IPS-18c (cell line): Measurements from ENCODE around the gene TERF2IP.
A peak's percentile ranks its signal among the peaks of the same experiment; 100 is the strongest.

Experiments used
- H3K4me3 ChIP-seq: 2 replicates; pipeline ENCODE4 v1.7.0; 2013; ENCODE audit warnings: low read depth, mild to moderate bottlenecking, low read length, moderate library complexity; ENCODE audit not compliant: insufficient read depth
- H3K9me3 ChIP-seq: one replicate; pipeline ENCODE4 v1.6.1; 2013; ENCODE audit warnings: mild to moderate bottlenecking, low read length, moderate library complexity; ENCODE audit not compliant: control insufficient read depth, insufficient read depth

TERF2IP gene, protein sequence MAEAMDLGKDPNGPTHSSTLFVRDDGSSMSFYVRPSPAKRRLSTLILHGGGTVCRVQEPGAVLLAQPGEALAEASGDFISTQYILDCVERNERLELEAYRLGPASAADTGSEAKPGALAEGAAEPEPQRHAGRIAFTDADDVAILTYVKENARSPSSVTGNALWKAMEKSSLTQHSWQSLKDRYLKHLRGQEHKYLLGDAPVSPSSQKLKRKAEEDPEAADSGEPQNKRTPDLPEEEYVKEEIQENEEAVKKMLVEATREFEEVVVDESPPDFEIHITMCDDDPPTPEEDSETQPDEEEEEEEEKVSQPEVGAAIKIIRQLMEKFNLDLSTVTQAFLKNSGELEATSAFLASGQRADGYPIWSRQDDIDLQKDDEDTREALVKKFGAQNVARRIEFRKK

DNA sequence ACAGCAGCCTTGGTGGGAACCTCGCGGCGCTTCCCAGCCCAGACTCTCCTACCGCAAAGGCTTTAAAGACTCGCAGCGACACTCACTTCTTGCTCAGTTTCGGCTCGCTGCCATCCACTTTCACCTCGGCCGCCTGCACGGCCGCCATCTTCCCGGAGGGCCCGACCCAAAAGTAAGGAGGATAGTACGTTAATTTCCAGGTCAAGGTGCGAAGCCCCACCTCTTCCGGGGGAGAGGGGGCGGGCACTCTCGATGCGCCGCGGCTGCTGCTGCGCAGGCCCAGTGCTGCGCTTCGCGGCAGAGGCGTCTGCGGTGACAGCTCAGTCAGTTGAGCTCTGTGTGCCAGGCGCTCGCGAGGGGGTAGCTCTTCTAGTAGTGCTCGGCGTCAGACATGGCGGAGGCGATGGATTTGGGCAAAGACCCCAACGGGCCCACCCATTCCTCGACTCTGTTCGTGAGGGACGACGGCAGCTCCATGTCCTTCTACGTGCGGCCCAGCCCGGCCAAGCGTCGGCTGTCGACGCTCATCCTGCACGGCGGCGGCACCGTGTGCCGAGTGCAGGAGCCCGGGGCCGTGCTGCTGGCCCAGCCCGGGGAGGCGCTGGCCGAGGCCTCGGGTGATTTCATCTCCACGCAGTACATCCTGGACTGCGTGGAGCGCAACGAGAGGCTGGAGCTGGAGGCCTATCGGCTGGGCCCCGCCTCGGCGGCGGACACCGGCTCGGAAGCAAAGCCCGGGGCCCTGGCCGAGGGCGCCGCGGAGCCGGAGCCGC, at the start of gene TERF2IP, which contains the start of gene KARS1:
Gene TERF2IP, plus strand, starts transcription at position 282 of the 773 bp plus-strand sequence. Its CDS starts 110 bp downstream, at position 392.
Gene KARS1, minus strand, starts transcription at position 174 of the 773 bp plus-strand sequence. Its CDS starts 26 bp downstream, at position 148.
- Histone ChIP-seq H3K4me3 (peak within 1 kb of the TSS; percentile 98), H3K9me3 (no peaks in the 10 kb centered on the region)

- Histone ChIP-seq H3K4me3 (no peak overlapping the region), H3K9me3 (no peaks in the 10 kb centered on the region)
Measured at GRCh38 chr16:75599452-75600277, 47.9 kb upstream of the TERF2IP start.

DNA sequence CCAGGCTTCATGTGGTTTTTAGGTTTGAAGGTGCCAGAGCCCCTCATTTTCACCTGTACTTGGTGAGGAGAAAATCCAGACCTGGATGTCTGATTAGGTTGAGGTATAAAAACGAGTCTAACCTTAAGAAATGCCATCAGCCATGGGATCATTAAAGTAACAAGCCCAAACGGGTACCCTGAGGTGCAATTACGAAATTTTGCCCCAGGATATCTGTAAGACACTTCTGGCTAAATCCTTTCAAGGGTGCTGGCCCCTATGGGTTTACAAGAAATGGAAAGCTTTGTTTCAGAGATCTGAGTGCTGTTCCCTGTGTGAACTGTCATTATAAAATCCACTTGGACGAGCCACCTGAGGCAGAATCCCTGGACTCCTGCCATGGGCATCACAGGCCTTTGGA, 44.3 kb upstream of the TERF2IP start:
- Histone ChIP-seq H3K4me3 (no peak overlapping the region), H3K9me3 (no peaks in the 10 kb centered on the region)

DNA sequence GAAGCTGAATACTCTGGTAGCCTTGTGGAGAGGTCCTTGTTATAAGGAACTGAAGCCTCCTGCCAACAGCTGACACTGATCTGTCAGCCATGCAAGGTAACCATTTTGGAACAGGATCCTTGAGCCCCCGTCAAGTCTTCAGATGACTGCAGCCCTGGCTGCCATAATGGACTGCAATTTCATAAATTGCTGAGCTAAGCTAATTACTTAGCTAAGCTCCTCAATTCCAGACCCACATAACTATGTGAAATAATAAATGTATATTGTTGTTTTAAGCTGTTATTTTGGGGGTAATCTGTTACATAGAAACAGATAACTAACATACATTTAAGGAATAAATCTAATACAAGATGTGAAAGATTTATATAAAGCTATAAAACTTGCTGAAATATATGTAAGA, 41.1 kb upstream of the TERF2IP start:
- Histone ChIP-seq H3K9me3 (no peaks in the 10 kb centered on the region), H3K4me3 (no peak overlapping the region)

- H3K4me3 ChIP-seq: no peak overlapping the region
- H3K9me3 ChIP-seq: no peaks in the 10 kb centered on the region
Measured at GRCh38 chr16:75614066-75614897, 33.3 kb upstream of the TERF2IP start.

DNA sequence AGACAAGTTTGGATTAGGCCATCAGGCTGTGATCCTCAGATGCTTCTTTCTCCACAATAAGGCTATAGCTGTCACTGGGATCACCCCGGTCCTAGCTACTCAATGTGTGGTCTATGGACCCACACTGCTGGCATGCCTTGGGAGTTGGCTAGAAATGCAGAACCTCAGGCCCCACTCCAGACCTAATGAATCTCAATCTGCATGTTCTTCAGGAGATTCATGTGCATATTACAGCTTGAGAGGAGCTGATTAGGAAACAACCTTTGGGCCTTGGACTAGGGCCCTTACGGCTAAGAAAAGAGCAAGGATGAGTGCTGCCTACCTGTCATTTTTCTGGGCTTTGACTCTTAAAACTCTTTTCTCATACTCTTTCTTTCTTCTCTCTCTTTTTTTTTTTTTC, 32.0 kb upstream of the TERF2IP start:
- Histone ChIP-seq H3K4me3 (no peak overlapping the region), H3K9me3 (no peaks in the 10 kb centered on the region)

GRCh38 chr16:75616521-75617010, 31.0 kb upstream of the TERF2IP start:
- Histone ChIP-seq H3K9me3 (no peaks in the 10 kb centered on the region), H3K4me3 (no peak overlapping the region)

DNA sequence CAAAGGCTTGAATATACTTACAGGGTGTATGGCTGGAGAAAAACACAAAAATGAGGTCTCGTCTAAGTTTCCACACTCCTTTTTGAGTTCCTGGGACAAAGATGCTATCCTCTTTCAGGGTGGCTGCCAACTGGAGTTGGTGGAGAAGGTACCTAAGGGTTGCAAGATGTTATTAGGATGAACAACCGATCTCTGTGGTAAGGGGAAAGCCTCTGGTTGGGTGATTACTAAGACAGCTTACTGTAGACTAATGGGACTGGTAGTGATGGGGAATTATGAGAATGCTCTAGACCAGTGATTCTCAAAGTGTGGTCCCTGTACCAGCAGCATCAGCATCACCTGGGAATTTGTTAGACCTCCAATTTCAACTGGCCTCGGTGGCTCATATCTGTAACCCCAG, 30.5 kb upstream of the TERF2IP start:
- Histone ChIP-seq H3K4me3 (no peak overlapping the region), H3K9me3 (no peaks in the 10 kb centered on the region)

DNA sequence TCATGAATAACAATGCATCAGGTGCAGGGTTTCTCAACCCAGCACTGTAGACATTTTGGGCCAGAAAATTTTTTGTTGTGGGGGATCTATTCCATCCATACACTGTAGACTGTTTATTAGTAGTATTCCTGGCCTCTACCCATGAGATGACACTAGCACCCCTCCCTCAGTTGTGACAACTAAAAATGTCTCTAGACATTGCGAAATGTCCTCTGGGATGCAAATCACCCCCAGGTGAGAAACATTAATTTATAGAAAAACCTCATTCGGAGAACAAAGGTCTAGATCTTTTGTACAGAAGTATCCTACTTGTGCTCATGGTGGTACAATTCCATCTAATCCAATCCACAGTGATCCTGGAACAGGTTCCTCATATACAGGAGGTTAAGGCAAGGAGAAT, 28.8 kb upstream of the TERF2IP start:
- no peaks in the 10 kb centered on the region for H3K9me3 ChIP-seq
- no peak overlapping the region for H3K4me3 ChIP-seq

- no peak overlapping the region for H3K4me3 ChIP-seq
Measured at GRCh38 chr16:75620326-75621169, 27.0 kb upstream of the TERF2IP start.

GRCh38 chr16:75621170-75621477, 26.4 kb upstream of the TERF2IP start:
- Histone ChIP-seq H3K9me3 (no peaks in the 10 kb centered on the region), H3K4me3 (no peak overlapping the region)

More at GRCh38 chr16:75620326-75621169, 27.0 kb upstream of the TERF2IP start:
- H3K9me3 ChIP-seq: no peaks in the 10 kb centered on the region

GRCh38 chr16:75622761-75623605, 24.6 kb upstream of the TERF2IP start, which contains the start of gene ADAT1:
ADAT1 (minus strand) TSS chr16:75623281; CDS start chr16:75620799, 2,482 bp downstream.
- H3K9me3 ChIP-seq: no peaks in the 10 kb centered on the region
- peak within 1 kb of the TSS; percentile 77 for H3K4me3 ChIP-seq

DNA sequence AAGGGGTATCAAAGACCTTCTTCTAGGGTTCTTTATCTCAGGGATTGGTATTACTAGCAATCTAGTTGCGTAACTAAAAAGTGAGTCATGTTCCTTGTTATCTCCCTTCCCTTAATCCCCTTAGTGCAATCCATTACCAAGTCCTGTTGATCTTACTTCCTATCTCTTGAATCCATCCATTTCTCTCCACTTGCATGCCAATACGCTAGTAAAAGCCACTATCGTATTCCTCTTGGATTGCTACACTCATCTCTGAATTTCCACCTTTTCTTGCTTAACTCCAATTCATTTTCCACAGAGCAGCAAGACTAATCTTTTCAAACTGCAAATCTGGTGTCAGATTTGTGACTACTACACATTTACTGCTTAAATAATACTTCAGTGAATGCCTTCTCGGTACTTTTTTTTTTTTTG, 22.6 kb upstream of the TERF2IP start:
- no peak overlapping the region for H3K4me3 ChIP-seq
- H3K9me3 ChIP-seq: no peaks in the 10 kb centered on the region

- Histone ChIP-seq H3K4me3 (no peak overlapping the region), H3K9me3 (no peaks in the 10 kb centered on the region)
Measured at GRCh38 chr16:75626806-75627205, 20.8 kb upstream of the TERF2IP start.

GRCh38 chr16:75627851-75628250, 19.7 kb upstream of the TERF2IP start:
- Histone ChIP-seq H3K9me3 (no peaks in the 10 kb centered on the region), H3K4me3 (no peak overlapping the region)
